ENCODE measurements around the gene BCAS2. TPM values are rescaled to one million over a fixed set of nuclear protein-coding genes. Genes with fewer than 3 reads are reported as not detected.

BCAS2 gene
- total RNA-seq, 1 donor from 2014 or later: 31.1 TPM

Other genes with a start within 250 kb of the BCAS2 start
- gene TRIM33, start 70.4 kb downstream of the BCAS2 start, total RNA-seq: 19.1 and 29.4 TPM in 2 replicates
- 11.3 and 17.1 TPM in 2 replicates for gene DENND2C, start 88.4 kb upstream of the BCAS2 start, total RNA-seq
- 8.1 and 13.6 TPM in 2 replicates for gene AMPD1, start 113.9 kb upstream of the BCAS2 start, total RNA-seq
- 57.6 and 70.7 TPM in 2 replicates for gene NRAS, start 135.2 kb upstream of the BCAS2 start, total RNA-seq
- gene CSDE1, start 176.4 kb upstream of the BCAS2 start, total RNA-seq: 1,775 and 1,819 TPM in 2 replicates
- 26.7 and 43.4 TPM in 2 replicates for gene SIKE1, start 199.1 kb upstream of the BCAS2 start, total RNA-seq